ENCODE data around the gene EXOSC7. TPM values are rescaled to one million over a fixed set of nuclear protein-coding genes. Genes with fewer than 3 reads are reported as not detected.

The EXOSC7 gene
- polyA plus RNA-seq, 1 of the 3 experiments (the other 2 are of a cell fraction): 83.5 TPM

- Histone ChIP-seq H3K4me2 (no peak overlapping the region), H3K9ac (no peak overlapping the region), H3K27ac (ENCODE audit: low read depth in 2 of 2, low read length in 1 of 2) (no peak overlapping the region), H3K4me1 (ENCODE audit: control insufficient read depth in 1 of 2, insufficient read depth in 2 of 2, low read depth in 1 of 2, low read length in 1 of 2) (peaks cover under 1 to 5% of the 10 kb centered on the region in 2 experiments; a peak in 2 of 4 replicates), H2AFZ (ENCODE audit: low read depth) (no peak overlapping the region), H3F3A (replicated peaks; ENCODE audit: insufficient read depth) (no peaks in the 10 kb centered on the region), H3K4me3 (ENCODE audit: low read depth in 2 of 2, low read length in 1 of 2) (no peak overlapping the region), H3K79me2 (ENCODE audit: insufficient read depth) (peaks cover 34% of the 10 kb centered on the region), H3K9me2 (no peaks in the 10 kb centered on the region), H3K27me3 (ENCODE audit: insufficient read depth) (no peaks in the 10 kb centered on the region), H3K36me3 (replicated peaks in 1 of 2; ENCODE audit: control insufficient read depth in 1 of 2, insufficient read depth in 2 of 2, low read length in 1 of 2) (peaks cover 11 to 32% of the 10 kb centered on the region in 2 experiments), H3K9me3 (no peaks in the 10 kb centered on the region), H4K20me1 (ENCODE audit: insufficient read depth) (no peaks in the 10 kb centered on the region)
- TF ChIP-seq EP300 (IDR thresholded peaks at IDR 0.05; ENCODE audit: borderline replicate concordance in 1 of 2, low read depth in 1 of 2, low read length in 1 of 2) (no peak), CTCF (IDR thresholded peaks at IDR 0.05) (peak; percentile 61), RAD21 (IDR thresholded peaks at IDR 0.05; ENCODE audit: low read length) (peak; percentile 22; the same call in 1 of the 2 replicates), MXI1 (IDR thresholded peaks at IDR 0.05; ENCODE audit: low read depth, low read length) (no peak), ELF1 (IDR thresholded peaks at IDR 0.05) (no peak), GATA2 (CRISPR knock-in tag; IDR thresholded peaks at IDR 0.05) (no peak), RXRA (IDR thresholded peaks at IDR 0.05; ENCODE audit: borderline replicate concordance, low read depth) (no peak)
- ChIA-PET POLR2A (no interaction called here), CTCF (interaction anchor here (1.0 to 2.5 kb wide), 5 partner anchors 10 to 27 kb away, joined by 3 to 9 read pairs (median 4); partner anchors contain the start of genes EXOSC7 and ZDHHC3)
- 100% methylated on average over 2 of the region's 2 CpGs for WGBS (ENCODE audit: low lambda C conversion rate)
- peak; percentile 34 for DNase-seq
Measured at GRCh38 chr3:44988073-44988472, 12.0 kb downstream of the EXOSC7 start.

- CTCF ChIA-PET: interaction anchor here (1.0 to 2.5 kb wide), 3 partner anchors 11 to 28 kb away, joined by 3 to 9 read pairs (median 4); partner anchors contain the start of genes EXOSC7 and ZDHHC3
- DNase-seq: no peak
- 0 out of 2 replicates have a peak, but pooled peaks cover under 1% of the 10 kb centered on the region for H4K20me1 ChIP-seq (ENCODE audit: insufficient read depth)
Measured at GRCh38 chr3:44989141-44989540, 13.1 kb downstream of the EXOSC7 start.

More at GRCh38 chr3:44989141-44989540, 13.1 kb downstream of the EXOSC7 start:
- Histone ChIP-seq H2AFZ (ENCODE audit: low read depth) (no peak overlapping the region), H3K27ac (ENCODE audit: low read depth in 2 of 2, low read length in 1 of 2) (no peak overlapping the region), H3F3A (replicated peaks; ENCODE audit: insufficient read depth) (no peaks in the 10 kb centered on the region), H3K4me3 (ENCODE audit: low read depth in 2 of 2, low read length in 1 of 2) (no peak overlapping the region), H3K9me3 (no peaks in the 10 kb centered on the region), H3K9me2 (no peaks in the 10 kb centered on the region), H3K4me2 (no peak overlapping the region), H3K9ac (no peak overlapping the region), H3K36me3 (replicated peaks in 1 of 2; ENCODE audit: control insufficient read depth in 1 of 2, insufficient read depth in 2 of 2, low read length in 1 of 2) (peaks cover 4 to 32% of the 10 kb centered on the region in 2 experiments), H3K4me1 (ENCODE audit: control insufficient read depth in 1 of 2, insufficient read depth in 2 of 2, low read depth in 1 of 2, low read length in 1 of 2) (peaks cover 6 to 15% of the 10 kb centered on the region in 2 experiments; a peak in 2 of 4 replicates), H3K27me3 (ENCODE audit: insufficient read depth) (no peaks in the 10 kb centered on the region), H3K79me2 (ENCODE audit: insufficient read depth) (peaks cover 25% of the 10 kb centered on the region)
- 90% methylated on average over 8 of the region's 8 CpGs for WGBS (ENCODE audit: low lambda C conversion rate)
- POLR2A ChIA-PET: no interaction called here
- TF ChIP-seq IRF3 (IDR thresholded peaks at IDR 0.05; ENCODE audit: low read depth, low read length) (no peak), CHD2 (IDR thresholded peaks at IDR 0.05; ENCODE audit: low read length, partially characterized antibody) (no peak), YY1 (IDR thresholded peaks at IDR 0.05; ENCODE audit: low read depth) (no peak), CTCF (IDR thresholded peaks at IDR 0.05) (no peak), JUND (IDR thresholded peaks at IDR 0.05) (no peak), POLR2AphosphoS5 (IDR thresholded peaks at IDR 0.05; ENCODE audit: low read depth, low read length) (no peak), TAF1 (IDR thresholded peaks at IDR 0.05; ENCODE audit: borderline replicate concordance, low read depth, low read length) (no peak), USF2 (IDR thresholded peaks at IDR 0.05; ENCODE audit: borderline replicate concordance, low read depth, low read length) (no peak), RFX5 (IDR thresholded peaks at IDR 0.05; ENCODE audit: low read length) (no peak), RXRA (IDR thresholded peaks at IDR 0.05; ENCODE audit: borderline replicate concordance, low read depth) (no peak), ELF1 (IDR thresholded peaks at IDR 0.05) (no peak), MEF2A (IDR thresholded peaks at IDR 0.05; ENCODE audit: borderline replicate concordance, low read depth) (no peak), FOXJ3 (CRISPR knock-in tag; IDR thresholded peaks at IDR 0.05) (no peak), TEAD4 (IDR thresholded peaks at IDR 0.05; ENCODE audit: borderline replicate concordance, insufficient read depth) (no peak), RCOR1 (IDR thresholded peaks at IDR 0.05; ENCODE audit: low read length) (no peak), FOXM1 (IDR thresholded peaks at IDR 0.05; ENCODE audit: low read depth) (no peak), NFIC (IDR thresholded peaks at IDR 0.05; ENCODE audit: borderline replicate concordance) (no peak), GABPA (IDR thresholded peaks at IDR 0.05; ENCODE audit: low read depth) (no peak)
